OCI-LY1 (cell line): ENCODE results near the gene RAD51B.

Source experiments
- EZH2 ChIP-seq: fragments of 200-600 bp; sonication (generic), shearing (Covaris generic); IDR thresholded peaks from 2 replicates; pipeline ENCODE4 v1.8.0; 2017; ENCODE audit warnings: borderline replicate concordance, mixed run types, mild to moderate bottlenecking, antibody characterized with exemption, low read length, moderate library complexity, mixed read lengths
- TF ChIP-seq, protein P1 (sequence below): fragments of 200-600 bp; sonication (generic), shearing (Covaris generic); IDR thresholded peaks from 2 replicates; pipeline ENCODE4 v1.5.1; 2017; ENCODE audit warnings: mild to moderate bottlenecking, antibody characterized with exemption, low read length, moderate library complexity, mixed read lengths

DNA sequence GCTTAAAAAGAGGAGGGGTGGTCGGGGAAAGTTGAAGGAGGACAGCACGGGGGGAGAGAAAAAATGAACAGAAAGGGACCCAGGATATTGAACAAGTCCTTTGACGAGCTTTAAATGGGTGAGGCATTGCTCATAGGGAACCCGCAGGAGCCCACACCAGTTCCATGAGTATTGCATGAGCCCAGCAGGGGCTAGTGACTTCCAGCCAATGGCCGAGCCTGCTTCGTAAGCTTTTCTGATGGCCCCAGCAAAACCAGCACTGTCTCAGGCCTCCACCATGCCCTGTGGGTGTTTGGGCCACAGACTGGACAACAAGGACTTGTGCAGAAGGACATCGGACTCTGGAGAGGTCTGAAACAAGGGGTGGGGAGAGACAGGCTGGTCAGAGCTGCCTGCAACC lies 863.7 kb downstream of the RAD51B start:
- no peak for TF ChIP-seq EZH2
- TF ChIP-seq, protein P1, sequence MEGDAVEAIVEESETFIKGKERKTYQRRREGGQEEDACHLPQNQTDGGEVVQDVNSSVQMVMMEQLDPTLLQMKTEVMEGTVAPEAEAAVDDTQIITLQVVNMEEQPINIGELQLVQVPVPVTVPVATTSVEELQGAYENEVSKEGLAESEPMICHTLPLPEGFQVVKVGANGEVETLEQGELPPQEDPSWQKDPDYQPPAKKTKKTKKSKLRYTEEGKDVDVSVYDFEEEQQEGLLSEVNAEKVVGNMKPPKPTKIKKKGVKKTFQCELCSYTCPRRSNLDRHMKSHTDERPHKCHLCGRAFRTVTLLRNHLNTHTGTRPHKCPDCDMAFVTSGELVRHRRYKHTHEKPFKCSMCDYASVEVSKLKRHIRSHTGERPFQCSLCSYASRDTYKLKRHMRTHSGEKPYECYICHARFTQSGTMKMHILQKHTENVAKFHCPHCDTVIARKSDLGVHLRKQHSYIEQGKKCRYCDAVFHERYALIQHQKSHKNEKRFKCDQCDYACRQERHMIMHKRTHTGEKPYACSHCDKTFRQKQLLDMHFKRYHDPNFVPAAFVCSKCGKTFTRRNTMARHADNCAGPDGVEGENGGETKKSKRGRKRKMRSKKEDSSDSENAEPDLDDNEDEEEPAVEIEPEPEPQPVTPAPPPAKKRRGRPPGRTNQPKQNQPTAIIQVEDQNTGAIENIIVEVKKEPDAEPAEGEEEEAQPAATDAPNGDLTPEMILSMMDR = no peak
